HG03439 (cell line): Measurements from ENCODE around the gene EVC2.
"Not testable (repeated sequence)": the region's sequence is repeated elsewhere in the genome, so short reads cannot be mapped to it uniquely, and the experiment has no call there.

Source experiments
- ATAC-seq: cut with Tn5 transposase; IDR thresholded peaks from one replicate; pipeline ENCODE4 v1.9.1; 2021; ENCODE audit warnings: mild to moderate bottlenecking, moderate library complexity; ENCODE audit not compliant: unreplicated experiment

The EVC2 gene

GRCh38 chr4:5746829-5747737 is 38.7 kb upstream of the EVC2 start:
- ATAC-seq = no peak

- no peak for ATAC-seq
Observed at GRCh38 chr4:5746250-5746649, 37.9 kb upstream of the EVC2 start.

- no peak for ATAC-seq
Observed at GRCh38 chr4:5742968-5743367, 34.6 kb upstream of the EVC2 start.

- ATAC-seq = no peak
Observed at GRCh38 chr4:5742388-5742787, 34.0 kb upstream of the EVC2 start.

GRCh38 chr4:5738061-5738460 is 29.7 kb upstream of the EVC2 start:
- no peak for ATAC-seq

GRCh38 chr4:5735463-5735862 is 27.1 kb upstream of the EVC2 start:
- ATAC-seq = no peak

GRCh38 chr4:5734853-5735252 is 26.5 kb upstream of the EVC2 start:
- no peak for ATAC-seq

- ATAC-seq = no peak
Observed at GRCh38 chr4:5732158-5732557, 23.8 kb upstream of the EVC2 start.

- ATAC-seq = no peak
Observed at GRCh38 chr4:5730993-5731990, 22.9 kb upstream of the EVC2 start.

- ATAC-seq = no peak
Observed at GRCh38 chr4:5730436-5730835, 22.1 kb upstream of the EVC2 start.

GRCh38 chr4:5728412-5728811 is 20.1 kb upstream of the EVC2 start:
- ATAC-seq = not testable (repeated sequence)

GRCh38 chr4:5724377-5724776 is 16.0 kb upstream of the EVC2 start:
- no peak for ATAC-seq

GRCh38 chr4:5722328-5722727 is 14.0 kb upstream of the EVC2 start:
- ATAC-seq = no peak

- no peak for ATAC-seq
Observed at GRCh38 chr4:5721923-5722322, 13.6 kb upstream of the EVC2 start.

- no peak for ATAC-seq
Observed at GRCh38 chr4:5720980-5721379, 12.6 kb upstream of the EVC2 start.

- no peak for ATAC-seq
Observed at GRCh38 chr4:5720157-5720850, 11.9 kb upstream of the EVC2 start.

- ATAC-seq = no peak
Observed at GRCh38 chr4:5719350-5720055, 11.1 kb upstream of the EVC2 start.

- no peak for ATAC-seq
Observed at GRCh38 chr4:5718411-5718810, 10.1 kb upstream of the EVC2 start.

- ATAC-seq = no peak
Observed at GRCh38 chr4:5717449-5718158, 9.2 kb upstream of the EVC2 start.

- ATAC-seq = no peak
Observed at GRCh38 chr4:5716391-5716790, 8.0 kb upstream of the EVC2 start.
